SK-N-SH treated with all-trans-retinoic acid at 6 μM for 48 hours (cell line): ENCODE results near the gene UBALD2.

Experiments used
- ATAC-seq: fragments of 200-7000 bp; cut with Tn5 transposase; 3 replicates; pipeline ENCODE4 v1.9.1; 2020; ENCODE audit warnings: mild to moderate bottlenecking, moderate library complexity
- ARNTL ChIP-seq: fragments of 450-650 bp; formaldehyde crosslinking; IDR thresholded peaks from 2 replicates; pipeline ENCODE4 v1.5.0; 2020; ENCODE audit warnings: low read depth, mild to moderate bottlenecking, moderate library complexity, borderline replicate concordance
- BACH2 ChIP-seq: fragments of 250-450 bp; sonication (Bioruptor Pico); IDR thresholded peaks from 2 replicates; pipeline ENCODE4 v1.9.0; 2021; ENCODE audit warnings: mild to moderate bottlenecking, borderline replicate concordance
- CREB5 ChIP-seq: fragments of 250-450 bp; sonication (Bioruptor Pico); IDR thresholded peaks from 2 replicates; pipeline ENCODE4 v1.5.1; 2020; ENCODE audit warnings: low read depth, mild to moderate bottlenecking, moderate library complexity
- CSDC2 ChIP-seq: fragments of 250-450 bp; sonication (Bioruptor Pico); IDR thresholded peaks from 2 replicates; pipeline ENCODE4 v1.5.0; 2020; ENCODE audit warnings: mild to moderate bottlenecking, moderate library complexity
- CSRNP3 ChIP-seq: fragments of 250-450 bp; sonication (Bioruptor Pico); IDR thresholded peaks from 2 replicates; pipeline ENCODE4 v1.5.1; 2021; ENCODE audit warnings: mild to moderate bottlenecking, moderate library complexity
- ESRRG ChIP-seq: fragments of 250-450 bp; sonication (Bioruptor Pico); IDR thresholded peaks from 2 replicates; pipeline ENCODE4 v1.6.1; 2021; ENCODE audit warnings: mild to moderate bottlenecking
- GLIS3 ChIP-seq: fragments of 250-450 bp; sonication (Bioruptor Pico); IDR thresholded peaks from 2 replicates; pipeline ENCODE4 v1.5.0; 2020; ENCODE audit warnings: mild to moderate bottlenecking, moderate library complexity
- OSR1 ChIP-seq: fragments of 250-450 bp; sonication (Bioruptor Pico); IDR thresholded peaks from 2 replicates; pipeline ENCODE4 v1.8.0; 2022; ENCODE audit warnings: moderate library complexity, mild to moderate bottlenecking, inconsistent platforms
- PATZ1 ChIP-seq: fragments of 250-450 bp; sonication (Bioruptor Pico); IDR thresholded peaks from 2 replicates; pipeline ENCODE4 v1.8.0; 2020; ENCODE audit warnings: mild to moderate bottlenecking, moderate library complexity, borderline replicate concordance
- POU6F1 ChIP-seq: fragments of 250-450 bp; sonication (Bioruptor Pico); IDR thresholded peaks from 2 replicates; pipeline ENCODE4 v1.8.0; 2021; ENCODE audit warnings: low read depth, mild to moderate bottlenecking, moderate library complexity, borderline replicate concordance
- PPARA ChIP-seq: fragments of 250-450 bp; sonication (Bioruptor Pico); IDR thresholded peaks from 2 replicates; pipeline ENCODE4 v1.5.0; 2020; ENCODE audit warnings: mild to moderate bottlenecking, borderline replicate concordance
- RARB ChIP-seq: fragments of 250-450 bp; sonication (Bioruptor Pico); IDR thresholded peaks from 2 replicates; pipeline ENCODE4 v1.8.0; 2021; ENCODE audit warnings: mild to moderate bottlenecking, moderate library complexity
- SNAI2 ChIP-seq: fragments of 250-450 bp; sonication (Bioruptor Pico); IDR thresholded peaks from 2 replicates; pipeline ENCODE4 v1.5.0; 2020; ENCODE audit warnings: mild to moderate bottlenecking, moderate library complexity
- TCF4 ChIP-seq: fragments of 250-450 bp; sonication (Bioruptor Pico); IDR thresholded peaks from 2 replicates; pipeline ENCODE4 v1.8.0; 2021; ENCODE audit warnings: mild to moderate bottlenecking, moderate library complexity, borderline replicate concordance
- TOX ChIP-seq: fragments of 250-450 bp; sonication (Bioruptor Pico); IDR thresholded peaks from 2 replicates; pipeline ENCODE4 v1.8.0; 2021; ENCODE audit warnings: mild to moderate bottlenecking, moderate library complexity, borderline replicate concordance
- TSHZ2 ChIP-seq: fragments of 250-450 bp; sonication (Bioruptor Pico); IDR thresholded peaks from 2 replicates; pipeline ENCODE4 v1.5.0; 2020; ENCODE audit warnings: mild to moderate bottlenecking, moderate library complexity
- ZC3H10 ChIP-seq: fragments of 250-450 bp; sonication (Bioruptor Pico); IDR thresholded peaks from 2 replicates; pipeline ENCODE4 v1.5.1; 2021; ENCODE audit warnings: mild to moderate bottlenecking, moderate library complexity
- ZFP3 ChIP-seq: fragments of 250-450 bp; sonication (Bioruptor Pico); IDR thresholded peaks from 2 replicates; pipeline ENCODE4 v1.5.0; 2020; ENCODE audit warnings: mild to moderate bottlenecking, moderate library complexity
- ZFP30 ChIP-seq: fragments of 450-650 bp; formaldehyde crosslinking; IDR thresholded peaks from 2 replicates; pipeline ENCODE4 v1.5.0; 2022; ENCODE audit warnings: mild to moderate bottlenecking, moderate library complexity
- ZNF565 ChIP-seq: fragments of 450-650 bp; formaldehyde crosslinking; conservative IDR thresholded peaks from 2 replicates; pipeline ENCODE4 v1.5.0; 2020; ENCODE audit warnings: low read depth, mild to moderate bottlenecking, moderate library complexity
- ZNF70 ChIP-seq: fragments of 450-650 bp; formaldehyde crosslinking; IDR thresholded peaks from 2 replicates; pipeline ENCODE4 v1.5.0; 2020; ENCODE audit warnings: mild to moderate bottlenecking, moderate library complexity
- ZNF8 ChIP-seq: fragments of 450-650 bp; formaldehyde crosslinking; IDR thresholded peaks from 2 replicates; pipeline ENCODE4 v1.5.0; 2020; ENCODE audit warnings: mild to moderate bottlenecking, moderate library complexity

Gene UBALD2

GRCh38 chr17:76240461-76241203, 24.5 kb upstream of the UBALD2 start, which contains the start of gene RNF157:
Gene RNF157 (minus strand): TSS chr17:76240493. CDS start chr17:76240240, 253 bp downstream.
- ATAC-seq = peak; percentile 89

GRCh38 chr17:76241204-76241538, 24.0 kb upstream of the UBALD2 start:
- TF ChIP-seq CREB5 (CRISPR knock-in tag) (no peak), CSRNP3 (CRISPR knock-in tag) (no peak), OSR1 (no peak), ZC3H10 (no peak), PPARA (CRISPR knock-in tag) (no peak), ZFP30 (CRISPR knock-in tag) (no peak), PATZ1 (CRISPR knock-in tag) (no peak), ZNF565 (CRISPR knock-in tag) (no peak), GLIS3 (CRISPR knock-in tag) (no peak), ESRRG (CRISPR knock-in tag) (no peak), TSHZ2 (CRISPR knock-in tag) (no peak), CSDC2 (CRISPR knock-in tag) (no peak), BACH2 (no peak), TOX (CRISPR knock-in tag) (no peak)
- ATAC-seq = no peak; the same call in 1 of the 3 replicates

More at GRCh38 chr17:76240461-76241203, 24.5 kb upstream of the UBALD2 start, which contains the start of gene RNF157:
- no peak for TF ChIP-seq ZNF70 (CRISPR knock-in tag)
- TF ChIP-seq POU6F1 (CRISPR knock-in tag) = no peak
- no peak for TF ChIP-seq RARB (CRISPR knock-in tag)
- no peak for TF ChIP-seq ZC3H10
- TF ChIP-seq GLIS3 (CRISPR knock-in tag) = no peak
- no peak for TF ChIP-seq PPARA (CRISPR knock-in tag)
- no peak for TF ChIP-seq TOX (CRISPR knock-in tag)
- TF ChIP-seq OSR1 = no peak
- TF ChIP-seq ZFP30 (CRISPR knock-in tag) = no peak
- no peak for TF ChIP-seq CSDC2 (CRISPR knock-in tag)
- TF ChIP-seq ZNF8 (CRISPR knock-in tag) = no peak
- TF ChIP-seq ZNF565 (CRISPR knock-in tag) = no peak
- no peak for TF ChIP-seq ARNTL
- TF ChIP-seq ESRRG (CRISPR knock-in tag) = no peak
- no peak for TF ChIP-seq CREB5 (CRISPR knock-in tag)
- TF ChIP-seq ZFP3 = no peak
- TF ChIP-seq SNAI2 (CRISPR knock-in tag) = no peak
- TF ChIP-seq TCF4 (CRISPR knock-in tag) = no peak
